BJ (cell line): Measurements from ENCODE around the gene ETHE1. TPM values are rescaled to one million over a fixed set of nuclear protein-coding genes. Genes with fewer than 3 reads are reported as not detected.

ENCODE experiments used
- CTCF ChIA-PET: fragments of 350-600 bp; formaldehyde crosslinking; extraction: SDS; loops from one replicate; lab custom pipeline; 2021; ENCODE audit warnings: antibody characterized with exemption, inconsistent platforms; lab: Yijun Ruan, JAX
- POLR2A ChIA-PET: fragments of 300-600 bp; sonication (Branson Sonifier 250); formaldehyde crosslinking; extraction: SDS; loops from one replicate; lab custom pipeline; 2021; ENCODE audit warnings: antibody characterized with exemption; lab: Charles Lee
- DNase-seq: peaks from one replicate; pipeline ENCODE4 v3.0.0-alpha.2; 2011; ENCODE audit warnings: low read depth
- H3K27me3 ChIP-seq: 2 replicates; pipeline ENCODE4 v1.6.0; 2011; ENCODE audit warnings: low read length; ENCODE audit not compliant: control insufficient read depth, insufficient read depth
- H3K36me3 ChIP-seq: 2 replicates; pipeline ENCODE4 v1.5.1; 2011; ENCODE audit warnings: low read length; ENCODE audit not compliant: control insufficient read depth, insufficient read depth
- H3K4me3 ChIP-seq: 2 replicates; pipeline ENCODE4 v1.5.1; 2011; ENCODE audit warnings: low read depth, mild to moderate bottlenecking, control low read depth, low read length
- CTCF ChIP-seq: IDR thresholded peaks from 2 replicates; pipeline ENCODE4 v1.5.1; 2011; ENCODE audit warnings: low read depth, mild to moderate bottlenecking, control low read depth, inconsistent platforms, low read length, moderate library complexity; ENCODE audit not compliant: insufficient read depth
- polyA plus RNA-seq: library from polyadenylated mRNA; depleted of rRNA; stranded (reverse); fragments of >200 nt; gene quantifications from 2 replicates; pipeline ENCODE4 v1.2.3, GENCODE V29; 2011

Gene ETHE1
- polyA plus RNA-seq, 1 experiment = 261 TPM

- no peaks in the 10 kb centered on the region for H3K27me3 ChIP-seq
- peaks cover 10% of the 10 kb centered on the region for H3K36me3 ChIP-seq
- H3K4me3 ChIP-seq = no peak overlapping the region
- no peak for DNase-seq
- CTCF ChIA-PET = interaction anchor here (2.0 kb wide), 1 partner anchor 43 kb away, joined by 6 read pairs; no protein-coding TSS in a partner anchor
- TF ChIP-seq CTCF = no peak
- POLR2A ChIA-PET = no interaction called here
Observed at GRCh38 chr19:43489979-43490599, 36.9 kb downstream of the ETHE1 start.

- POLR2A ChIA-PET = no interaction called here
- peaks cover 7% of the 10 kb centered on the region for H3K36me3 ChIP-seq
- CTCF ChIA-PET = no interaction called here
- no peaks in the 10 kb centered on the region for H3K27me3 ChIP-seq
- TF ChIP-seq CTCF = no peak
- no peak overlapping the region for H3K4me3 ChIP-seq
- no peak for DNase-seq
Observed at GRCh38 chr19:43489310-43489709, 37.7 kb downstream of the ETHE1 start.

GRCh38 chr19:43488179-43488578, 38.8 kb downstream of the ETHE1 start:
- Histone ChIP-seq H3K36me3 (peaks cover 6% of the 10 kb centered on the region), H3K4me3 (no peak overlapping the region), H3K27me3 (no peaks in the 10 kb centered on the region)
- DNase-seq = no peak
- CTCF ChIA-PET = interaction anchor here (1.0 kb wide), 1 partner anchor 9 kb away, joined by 3 read pairs; no protein-coding TSS in a partner anchor
- no peak for TF ChIP-seq CTCF
- POLR2A ChIA-PET = no interaction called here

GRCh38 chr19:43486412-43486811, 40.6 kb downstream of the ETHE1 start:
- Histone ChIP-seq H3K4me3 (no peak overlapping the region), H3K36me3 (peaks cover 6% of the 10 kb centered on the region), H3K27me3 (no peaks in the 10 kb centered on the region)
- ChIA-PET POLR2A (no interaction called here), CTCF (no interaction called here)
- no peak for TF ChIP-seq CTCF
- no peak for DNase-seq

- no peaks in the 10 kb centered on the region for H3K27me3 ChIP-seq
- no peak overlapping the region for H3K4me3 ChIP-seq
- ChIA-PET POLR2A (no interaction called here), CTCF (no interaction called here)
- no peak for DNase-seq
- peaks cover 6% of the 10 kb centered on the region for H3K36me3 ChIP-seq
- TF ChIP-seq CTCF = no peak
Observed at GRCh38 chr19:43485951-43486350, 41.0 kb downstream of the ETHE1 start.
